ENCODE results near the gene BCL10. TPM values are rescaled to one million over a fixed set of nuclear protein-coding genes. Genes with fewer than 3 reads are reported as not detected.

The BCL10 gene
- total RNA-seq, 1 experiment from 2014 or later, result 26.1 TPM

DNA sequence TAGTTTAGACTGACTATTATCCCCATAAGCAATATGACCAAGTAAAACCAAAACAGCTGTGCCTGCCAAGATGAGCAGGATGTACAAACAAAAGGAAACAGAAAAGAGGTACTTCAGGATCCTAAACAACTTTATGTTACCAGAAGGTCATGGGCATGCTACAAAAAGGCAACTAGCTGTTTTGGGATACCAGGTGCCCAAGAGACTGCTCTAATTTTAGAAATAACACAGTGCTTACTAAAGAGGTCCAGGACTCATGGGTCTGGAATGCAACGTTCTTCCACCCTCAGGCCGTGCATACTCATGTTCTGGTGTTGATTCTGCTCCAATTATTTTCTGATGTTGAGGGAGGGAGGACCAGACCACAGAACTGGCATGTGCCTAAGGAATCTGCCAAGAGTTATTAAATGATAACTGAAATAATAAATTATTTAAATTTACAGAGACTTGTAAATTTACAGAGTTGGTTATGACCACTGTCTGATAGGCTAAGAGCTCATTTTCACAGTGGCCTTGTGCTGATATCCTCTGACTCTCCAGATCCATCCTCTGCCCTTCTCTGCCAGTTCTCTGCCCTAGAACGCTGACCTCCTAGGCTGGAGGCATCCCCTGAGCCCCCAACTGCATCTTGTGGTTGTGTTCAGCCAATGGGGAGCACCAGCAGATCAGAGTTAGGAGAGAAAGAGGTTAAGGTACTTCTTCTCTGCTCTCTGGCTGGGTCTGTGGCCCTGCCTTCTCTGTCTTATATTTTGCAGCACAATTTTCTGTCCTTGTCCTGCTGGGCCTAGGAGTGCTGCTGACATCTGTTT, 37.7 kb upstream of the BCL10 start:
- no peaks in the 10 kb centered on the region for H4K20me1 ChIP-seq (ENCODE audit: control insufficient read depth, insufficient read depth, insufficient read length)
- no peak for TF ChIP-seq CTCF (conservative IDR thresholded peaks at IDR 0.05)

More for the DNA sequence above, 37.7 kb upstream of the BCL10 start:
- H3K4me1 Mint-ChIP-seq, result peaks cover 4 to 6% of the 10 kb centered on the region in 2 experiments; a peak in 3 of 4 replicates
- H3K56ac ChIP-seq (ENCODE audit: insufficient read length, low read depth, low read length), result no peak overlapping the region
- H3K9me3 Mint-ChIP-seq, result no peaks in the 10 kb centered on the region; a peak in 1 of 5 replicates
- no peak overlapping the region for H4K8ac ChIP-seq (replicated peaks; ENCODE audit: insufficient read length, low read depth, low read length)
- no peak overlapping the region for H3K14ac ChIP-seq (ENCODE audit: insufficient read depth, low read length)
- H3K27me3 ChIP-seq (ENCODE audit: insufficient read depth, low read length), result no peaks in the 10 kb centered on the region
- no peak overlapping the region for H2AK5ac ChIP-seq (ENCODE audit: insufficient read length, low read length)
- no peak overlapping the region for H2BK120ac ChIP-seq (ENCODE audit: low read depth, low read length, poor library complexity, severe bottlenecking)
- H3K36me3 Mint-ChIP-seq (ENCODE audit: insufficient read depth in 1 of 3, low read depth in 3 of 3), result no peaks in the 10 kb centered on the region
- H2BK20ac ChIP-seq (ENCODE audit: low read depth, low read length, poor library complexity, severe bottlenecking), result no peak overlapping the region
- no CpG with 5 or more reads among the region's 3 CpGs for WGBS (ENCODE audit: extremely low coverage, insufficient read length, low lambda C conversion rate)
- H3K18ac ChIP-seq (ENCODE audit: insufficient read length, low read depth, low read length), result no peak overlapping the region
- no peak overlapping the region for H2AFZ ChIP-seq (ENCODE audit: low read length)
- H3K4me2 ChIP-seq (ENCODE audit: insufficient read depth, insufficient read length, low read length), result no peak overlapping the region
- no peak overlapping the region for H3K4ac ChIP-seq (ENCODE audit: low read depth, low read length)
- H3K23ac ChIP-seq (ENCODE audit: insufficient read length, low read depth, low read length), result no peak overlapping the region
- no peaks in the 10 kb centered on the region for H3K27me3 Mint-ChIP-seq (ENCODE audit: low read depth)
- no peaks in the 10 kb centered on the region for H3K79me1 ChIP-seq (ENCODE audit: insufficient read depth, low read depth, low read length, poor library complexity, severe bottlenecking)
- H2BK15ac ChIP-seq (ENCODE audit: low read depth, low read length), result no peak overlapping the region
- H3K27ac ChIP-seq (ENCODE audit: insufficient read length, low read depth, low read length), result no peak overlapping the region
- H3K4me3 Mint-ChIP-seq, result no peak overlapping the region
- no peaks in the 10 kb centered on the region for H3K4me1 ChIP-seq (ENCODE audit: insufficient read depth, low read length)
- no peaks in the 10 kb centered on the region for H3K23me2 ChIP-seq (ENCODE audit: insufficient read length, low read depth, low read length, poor library complexity, severe bottlenecking)
- DNase-seq, result no peak
- no peaks in the 10 kb centered on the region for H3K79me2 ChIP-seq (ENCODE audit: insufficient read depth, low read length)
- no peak overlapping the region for H3K9ac ChIP-seq (ENCODE audit: extremely low read depth, insufficient read length, low read length)
- no peak overlapping the region for H3T11ph ChIP-seq (ENCODE audit: low read length)
- H4K5ac ChIP-seq (ENCODE audit: insufficient read length, low read depth, low read length), result no peak overlapping the region
- no peak overlapping the region for H2BK5ac ChIP-seq (ENCODE audit: insufficient read length, low read length)
- H2BK12ac ChIP-seq (ENCODE audit: insufficient read length, low read depth, low read length), result no peak overlapping the region
- no peaks in the 10 kb centered on the region for H3K9me3 ChIP-seq (ENCODE audit: control insufficient read depth, low read depth, low read length)
- H4K91ac ChIP-seq (ENCODE audit: insufficient read length, low read depth, low read length), result no peak overlapping the region
- H3K27ac Mint-ChIP-seq, result no peak overlapping the region

All from H9 (cell line).